ENCODE results near the gene RPL19.

RPL19 gene

DNA sequence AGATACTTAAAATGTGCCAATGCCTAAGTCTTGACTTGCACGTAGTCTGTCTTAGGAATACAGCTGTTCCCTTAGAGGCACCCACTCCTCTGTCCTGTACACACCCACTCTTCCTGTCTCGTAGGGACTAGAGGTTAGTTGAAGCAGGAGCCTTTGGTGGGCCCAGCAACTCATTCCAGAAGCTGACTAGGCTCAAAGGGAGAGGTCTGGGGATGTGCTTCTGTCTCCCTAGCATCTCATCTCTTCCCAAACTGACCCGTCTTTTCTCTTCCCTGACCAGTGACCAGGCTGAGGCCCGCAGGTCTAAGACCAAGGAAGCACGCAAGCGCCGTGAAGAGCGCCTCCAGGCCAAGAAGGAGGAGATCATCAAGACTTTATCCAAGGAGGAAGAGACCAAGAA is 4.2 kb downstream of the RPL19 start:
- TF ChIP-seq CTCF (IDR thresholded peaks at IDR 0.05; ENCODE audit: insufficient read depth, low read depth, low read length, missing control alignments), result no peak
- H3K4me3 ChIP-seq (ENCODE audit: low read depth, low read length), result no peak overlapping the region
- DNase-seq (ENCODE audit: low read depth), result no peak

DNA sequence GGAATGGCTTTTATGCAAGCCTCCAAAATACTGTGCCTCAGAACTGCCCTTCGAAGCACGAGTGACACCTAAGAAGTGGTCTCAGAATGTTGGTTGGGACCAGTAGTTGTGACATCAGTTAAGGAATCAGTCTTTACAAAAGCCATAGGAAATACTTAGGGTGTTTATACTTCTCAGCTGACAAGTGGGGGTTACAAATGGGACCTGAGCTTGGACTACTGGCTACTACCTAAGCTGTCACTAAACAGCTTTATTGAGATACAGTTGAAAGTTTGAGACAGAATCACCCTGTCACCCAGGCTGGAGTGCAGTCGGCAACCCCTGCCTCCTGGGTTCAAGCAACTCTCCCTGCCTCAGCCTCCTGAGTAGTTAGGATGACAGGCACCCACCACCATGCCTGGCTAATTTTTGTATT is 5.0 kb downstream of the RPL19 start:
- no peak overlapping the region for H3K4me3 ChIP-seq (ENCODE audit: low read depth, low read length)
- TF ChIP-seq CTCF (IDR thresholded peaks at IDR 0.05; ENCODE audit: insufficient read depth, low read depth, low read length, missing control alignments), result no peak
- DNase-seq (ENCODE audit: low read depth), result peak; percentile 35

- no peak overlapping the region for H3K4me3 ChIP-seq (ENCODE audit: low read depth, low read length)
- DNase-seq (ENCODE audit: low read depth), result no peak
Observed at GRCh38 chr17:39208136-39208535, 8.1 kb downstream of the RPL19 start.

DNA sequence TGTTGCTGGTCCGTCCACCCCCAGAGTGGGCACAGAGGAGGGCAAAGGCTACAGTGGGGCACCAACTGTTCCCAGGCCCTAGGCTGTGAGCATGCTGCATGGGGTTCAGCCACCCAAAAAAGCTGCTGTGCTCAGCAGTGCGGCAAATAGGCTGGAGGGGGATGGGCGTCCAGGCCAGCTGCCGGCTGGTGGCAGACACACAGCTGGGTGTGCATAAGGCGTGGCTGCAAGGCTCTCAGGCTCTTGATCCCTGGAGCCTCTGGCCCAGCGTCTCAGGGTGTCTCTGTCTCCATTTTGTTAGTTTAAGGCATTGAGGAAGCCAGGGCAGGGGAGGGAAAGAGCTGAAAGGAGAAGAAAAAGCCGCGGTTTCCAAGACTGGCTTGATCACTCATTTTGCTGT is 8.8 kb downstream of the RPL19 start:
- TF ChIP-seq CTCF (IDR thresholded peaks at IDR 0.05; ENCODE audit: insufficient read depth, low read depth, low read length, missing control alignments), result no peak
- H3K4me3 ChIP-seq (ENCODE audit: low read depth, low read length), result no peak overlapping the region

More at GRCh38 chr17:39208136-39208535, 8.1 kb downstream of the RPL19 start:
- no peak for TF ChIP-seq CTCF (IDR thresholded peaks at IDR 0.05; ENCODE audit: insufficient read depth, low read depth, low read length, missing control alignments)

DNA sequence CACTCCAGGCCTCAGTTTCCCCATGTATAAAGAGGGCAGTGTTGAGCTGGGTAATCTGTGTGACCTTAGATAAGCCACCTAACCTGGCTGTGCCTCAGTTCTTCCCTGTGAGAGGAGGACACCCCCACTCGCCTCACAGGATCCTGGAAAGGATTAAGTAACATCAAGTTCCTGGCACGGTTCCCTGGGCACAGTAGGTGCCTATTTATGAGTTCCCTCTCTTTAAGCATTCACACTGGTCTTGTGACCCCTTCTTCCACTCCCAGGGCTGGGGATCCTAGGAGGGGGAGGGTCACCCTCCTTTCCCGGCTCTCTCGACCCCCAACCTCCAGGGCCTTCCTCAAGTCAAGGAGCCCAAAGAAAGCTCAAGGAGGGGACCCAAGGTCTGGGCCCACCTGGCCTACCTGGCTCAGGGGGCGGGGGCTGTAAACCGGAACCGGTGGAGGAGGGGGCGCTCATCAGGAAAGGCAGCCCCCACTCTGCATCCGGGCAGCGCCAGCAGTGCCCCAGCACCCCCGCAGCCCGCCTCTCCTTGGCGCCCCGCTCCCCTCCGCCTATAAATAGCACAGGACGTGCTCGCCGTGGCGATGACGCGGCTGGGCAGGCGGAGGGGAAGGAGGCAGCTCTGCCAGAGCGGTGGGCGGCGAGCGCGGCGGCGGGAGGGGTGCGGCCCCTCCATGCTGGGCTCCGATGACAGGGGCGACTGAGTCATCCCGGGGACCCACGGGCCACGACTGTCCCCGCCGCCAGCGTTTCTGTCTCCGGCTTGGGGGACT is 9.4 kb downstream of the RPL19 start:
- H3K4me3 ChIP-seq (ENCODE audit: low read depth, low read length), result no peak overlapping the region; the same call in 1 of the 2 replicates
- no peak for TF ChIP-seq CTCF (IDR thresholded peaks at IDR 0.05; ENCODE audit: insufficient read depth, low read depth, low read length, missing control alignments)
- no peak for DNase-seq (ENCODE audit: low read depth)

More for the DNA sequence above, 8.8 kb downstream of the RPL19 start:
- DNase-seq (ENCODE audit: low read depth), result peak; percentile 82

DNA sequence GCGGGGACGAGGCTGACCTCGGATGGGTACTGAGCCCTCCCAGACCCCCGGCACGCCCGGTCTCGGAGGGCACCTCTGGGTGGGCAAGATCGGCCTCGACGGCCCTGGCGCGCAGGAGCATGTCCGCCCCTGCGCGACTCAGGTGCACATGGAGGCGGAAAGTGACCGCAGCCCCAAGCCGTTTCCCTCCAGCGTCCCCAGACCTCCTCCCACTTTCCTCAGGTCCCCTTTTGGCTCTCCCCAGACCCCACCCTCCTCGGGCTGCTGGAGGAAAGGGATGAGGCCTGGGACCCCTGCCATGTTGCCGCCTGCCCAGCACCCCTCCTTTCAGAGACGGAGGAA is 10.0 kb downstream of the RPL19 start:
- no peak overlapping the region; the same call in 1 of the 2 replicates for H3K4me3 ChIP-seq (ENCODE audit: low read depth, low read length)
- TF ChIP-seq CTCF (IDR thresholded peaks at IDR 0.05; ENCODE audit: insufficient read depth, low read depth, low read length, missing control alignments), result no peak
- DNase-seq (ENCODE audit: low read depth), result no peak
